PC-3 (cell line): Measurements from ENCODE around the gene AUP1.

Experiments used
- CTCF ChIP-seq: fragments of 300-600 bp; sonication (generic); conservative IDR thresholded peaks from 2 replicates; pipeline ENCODE4 v1.5.1; 2017; ENCODE audit warnings: antibody characterized with exemption, low read depth, mild to moderate bottlenecking, low read length
- EZH2phosphoT487 ChIP-seq: fragments of 300-600 bp; sonication (generic); IDR thresholded peaks from 2 replicates; pipeline ENCODE4 v1.6.1; 2018; ENCODE audit warnings: mild to moderate bottlenecking, antibody characterized with exemption, low read length, borderline replicate concordance

- TF ChIP-seq CTCF, result no peak
- TF ChIP-seq EZH2phosphoT487, result no peak
Observed at GRCh38 chr2:74486141-74486540, 43.4 kb downstream of the AUP1 start.
